Glutamatergic neuron (in vitro differentiated cells): Measurements from ENCODE around the gene E4F1. TPM values are rescaled to one million over a fixed set of nuclear protein-coding genes. Genes with fewer than 3 reads are reported as not detected.

Experiments used
- DNase-seq: peaks from one replicate; pipeline ENCODE4 v3.0.0; 2022
- H3K27ac Mint-ChIP-seq: one replicate; pipeline ENCODE4 v1.8.0; 2020; ENCODE audit warnings: mild to moderate bottlenecking, mixed read lengths, inconsistent platforms; ENCODE audit not compliant: unreplicated experiment
- H3K27me3 Mint-ChIP-seq: one replicate; pipeline ENCODE4 v1.8.0; 2020; ENCODE audit warnings: mild to moderate bottlenecking, moderate library complexity, mixed read lengths, inconsistent platforms; ENCODE audit not compliant: unreplicated experiment
- H3K36me3 Mint-ChIP-seq: one replicate; pipeline ENCODE4 v1.8.0; 2020; ENCODE audit warnings: mild to moderate bottlenecking, mixed read lengths, inconsistent platforms; ENCODE audit not compliant: unreplicated experiment
- H3K4me1 Mint-ChIP-seq: one replicate; pipeline ENCODE4 v1.8.0; 2020; ENCODE audit warnings: mild to moderate bottlenecking, low read depth, mixed read lengths, inconsistent platforms; ENCODE audit not compliant: unreplicated experiment
- H3K4me3 Mint-ChIP-seq: one replicate; pipeline ENCODE4 v1.8.0; 2020; ENCODE audit warnings: mild to moderate bottlenecking, mixed read lengths, inconsistent platforms; ENCODE audit not compliant: unreplicated experiment
- H3K9me3 Mint-ChIP-seq: one replicate; pipeline ENCODE4 v1.8.0; 2020; ENCODE audit warnings: mild to moderate bottlenecking, moderate library complexity, mixed read lengths, inconsistent platforms; ENCODE audit not compliant: unreplicated experiment
- CTCF ChIP-seq: fragments of 200-600 bp; sonication (generic); IDR thresholded peaks from one replicate; pipeline ENCODE4 v1.5.0; 2021; ENCODE audit not compliant: partially characterized antibody, unreplicated experiment
- total RNA-seq: library from RNA; stranded (reverse); fragmentation: NEBNext Ultra II Directional; extraction: Animal tissue kit (Norgen Biotek cat#: 25700); gene quantifications from one replicate; pipeline ENCODE4 v1.2.1, GENCODE V29; 2021; ENCODE audit not compliant: unreplicated experiment

Gene E4F1
- total RNA-seq, 1 donor from 2014 or later: 53.4 TPM

- DNase-seq: no peak
- TF ChIP-seq CTCF: no peak
- H3K27ac Mint-ChIP-seq: no peak overlapping the region
- no peaks in the 10 kb centered on the region for H3K4me1 Mint-ChIP-seq
- H3K27me3 Mint-ChIP-seq: peaks cover 10% of the 10 kb centered on the region
- peaks cover 3% of the 10 kb centered on the region for H3K9me3 Mint-ChIP-seq
- H3K36me3 Mint-ChIP-seq: no peaks in the 10 kb centered on the region
- H3K4me3 Mint-ChIP-seq: no peak overlapping the region
Measured at GRCh38 chr16:2190659-2191445, 32.5 kb upstream of the E4F1 start.

GRCh38 chr16:2191446-2191706 is 32.0 kb upstream of the E4F1 start:
- peaks cover 10% of the 10 kb centered on the region for H3K27me3 Mint-ChIP-seq
- no peak for TF ChIP-seq CTCF
- no peak for DNase-seq
- no peaks in the 10 kb centered on the region for H3K4me1 Mint-ChIP-seq
- H3K36me3 Mint-ChIP-seq: no peaks in the 10 kb centered on the region
- H3K27ac Mint-ChIP-seq: no peak overlapping the region
- H3K9me3 Mint-ChIP-seq: peaks cover 3% of the 10 kb centered on the region
- H3K4me3 Mint-ChIP-seq: no peak overlapping the region

- Mint-ChIP-seq H3K4me3 (peak overlapping the region; percentile 59), H3K27me3 (peaks cover 19% of the 10 kb centered on the region), H3K9me3 (peaks cover 3% of the 10 kb centered on the region), H3K36me3 (no peaks in the 10 kb centered on the region), H3K4me1 (no peaks in the 10 kb centered on the region), H3K27ac (no peak overlapping the region)
- TF ChIP-seq CTCF: no peak
- DNase-seq: no peak
Measured at GRCh38 chr16:2194166-2194834, 29.1 kb upstream of the E4F1 start.

- Mint-ChIP-seq H3K27me3 (peaks cover 19% of the 10 kb centered on the region), H3K9me3 (peaks cover 3% of the 10 kb centered on the region), H3K4me3 (peak overlapping the region; percentile 59), H3K36me3 (no peaks in the 10 kb centered on the region), H3K27ac (no peak overlapping the region), H3K4me1 (no peaks in the 10 kb centered on the region)
- DNase-seq: no peak
- TF ChIP-seq CTCF: peak; percentile 48
Measured at GRCh38 chr16:2194852-2195321, 28.5 kb upstream of the E4F1 start.
